Measurements from ENCODE around the gene C10orf90. TPM values are rescaled to one million over a fixed set of nuclear protein-coding genes. Genes with fewer than 3 reads are reported as not detected.

C10orf90 gene
- total RNA-seq, 1 donor from 2014 or later: 0.89 TPM

DNA sequence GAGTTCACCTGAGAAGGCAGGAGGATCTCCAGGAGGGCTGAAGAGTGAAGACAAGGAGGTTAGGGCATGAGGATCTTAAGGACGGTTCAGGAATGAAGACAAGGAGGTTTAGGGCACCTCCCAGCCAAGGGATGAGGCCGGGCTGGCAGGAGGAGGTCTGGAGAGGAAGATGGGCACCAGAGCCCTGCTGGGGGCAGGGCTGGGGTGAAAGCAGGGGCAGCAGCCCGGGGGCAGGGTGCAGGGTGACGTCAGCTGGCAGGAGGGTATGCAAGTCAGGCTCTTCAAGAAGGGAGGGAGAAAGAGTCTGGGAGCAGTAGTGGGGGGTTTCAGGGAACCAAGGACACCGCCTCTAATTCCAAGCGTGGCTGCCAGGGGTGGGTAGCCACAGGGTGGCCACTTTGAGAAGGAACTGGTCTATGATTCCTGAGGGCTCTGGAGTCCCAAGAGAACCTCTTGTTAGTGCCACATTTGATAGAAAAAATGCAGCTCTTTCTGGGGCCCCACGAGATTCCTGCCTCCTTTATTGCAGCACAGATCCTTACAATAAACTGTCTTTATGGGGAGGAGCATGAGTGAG is 101.6 kb downstream of the C10orf90 start:
- TF ChIP-seq, protein P1, sequence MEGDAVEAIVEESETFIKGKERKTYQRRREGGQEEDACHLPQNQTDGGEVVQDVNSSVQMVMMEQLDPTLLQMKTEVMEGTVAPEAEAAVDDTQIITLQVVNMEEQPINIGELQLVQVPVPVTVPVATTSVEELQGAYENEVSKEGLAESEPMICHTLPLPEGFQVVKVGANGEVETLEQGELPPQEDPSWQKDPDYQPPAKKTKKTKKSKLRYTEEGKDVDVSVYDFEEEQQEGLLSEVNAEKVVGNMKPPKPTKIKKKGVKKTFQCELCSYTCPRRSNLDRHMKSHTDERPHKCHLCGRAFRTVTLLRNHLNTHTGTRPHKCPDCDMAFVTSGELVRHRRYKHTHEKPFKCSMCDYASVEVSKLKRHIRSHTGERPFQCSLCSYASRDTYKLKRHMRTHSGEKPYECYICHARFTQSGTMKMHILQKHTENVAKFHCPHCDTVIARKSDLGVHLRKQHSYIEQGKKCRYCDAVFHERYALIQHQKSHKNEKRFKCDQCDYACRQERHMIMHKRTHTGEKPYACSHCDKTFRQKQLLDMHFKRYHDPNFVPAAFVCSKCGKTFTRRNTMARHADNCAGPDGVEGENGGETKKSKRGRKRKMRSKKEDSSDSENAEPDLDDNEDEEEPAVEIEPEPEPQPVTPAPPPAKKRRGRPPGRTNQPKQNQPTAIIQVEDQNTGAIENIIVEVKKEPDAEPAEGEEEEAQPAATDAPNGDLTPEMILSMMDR (conservative IDR thresholded peaks at IDR 0.05): no peak
- DNase-seq (ENCODE audit: low read depth, low spot score): no peak
- no peaks in the 10 kb centered on the region for H3K27me3 Mint-ChIP-seq (ENCODE audit: low read depth)
- peak overlapping the region; percentile 73 for H3K27ac Mint-ChIP-seq (ENCODE audit: unreplicated experiment)
- peaks cover 3% of the 10 kb centered on the region for H3K9me3 Mint-ChIP-seq
- H3K4me1 Mint-ChIP-seq: peaks cover 34% of the 10 kb centered on the region
- no peaks in the 10 kb centered on the region for H3K36me3 Mint-ChIP-seq (ENCODE audit: low read depth)
- no peak overlapping the region for H3K4me3 Mint-ChIP-seq

DNA sequence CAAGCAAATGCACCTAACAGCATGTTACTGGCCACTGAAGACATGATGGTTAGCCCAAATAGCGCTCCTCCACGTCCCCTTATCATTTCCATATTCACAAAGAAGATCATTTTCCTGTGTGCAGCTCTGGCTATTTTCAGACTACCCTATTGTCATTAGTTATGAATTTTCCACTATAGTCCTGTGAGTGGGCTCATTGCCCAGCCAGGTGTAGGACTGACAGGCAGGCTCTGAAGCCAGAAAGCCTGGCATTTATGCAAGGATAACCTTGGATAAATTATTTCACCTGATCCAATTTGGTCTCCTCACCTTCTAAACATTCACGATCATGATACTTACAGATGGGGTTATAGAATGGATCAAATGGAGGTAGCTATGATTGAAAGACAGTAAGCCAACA is 104.6 kb downstream of the C10orf90 start:
- Mint-ChIP-seq H3K27me3 (ENCODE audit: low read depth) (no peaks in the 10 kb centered on the region), H3K36me3 (ENCODE audit: low read depth) (no peaks in the 10 kb centered on the region)

DNA sequence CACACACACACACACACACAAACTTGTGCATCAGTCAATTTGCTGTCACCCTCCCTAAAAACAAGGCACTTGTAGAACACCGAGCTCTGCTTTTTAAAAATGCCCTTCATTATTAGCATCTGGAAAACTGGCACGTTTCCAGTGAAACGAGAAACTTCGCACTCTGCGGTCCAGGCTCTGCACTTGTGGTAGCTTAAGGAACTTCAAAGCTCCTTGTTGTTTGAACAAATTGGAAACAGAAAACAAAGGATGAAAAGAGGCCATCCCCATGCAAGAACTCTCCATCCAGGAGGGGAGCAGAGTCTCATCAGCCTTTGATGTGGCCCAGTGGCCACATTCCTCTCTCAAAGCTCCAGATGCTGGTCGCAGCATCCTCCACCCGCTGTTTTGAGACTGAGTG is 105.1 kb downstream of the C10orf90 start:
- TF ChIP-seq, protein P1 (conservative IDR thresholded peaks at IDR 0.05): no peak
- Mint-ChIP-seq H3K27ac (ENCODE audit: unreplicated experiment) (no peak overlapping the region), H3K36me3 (ENCODE audit: low read depth) (no peaks in the 10 kb centered on the region), H3K9me3 (peaks cover 3% of the 10 kb centered on the region), H3K4me3 (no peak overlapping the region), H3K4me1 (peaks cover 51% of the 10 kb centered on the region), H3K27me3 (ENCODE audit: low read depth) (no peaks in the 10 kb centered on the region)
- no peak for DNase-seq (ENCODE audit: low read depth, low spot score)

More for the DNA sequence above, 104.6 kb downstream of the C10orf90 start:
- no peak overlapping the region for H3K4me3 Mint-ChIP-seq
- H3K27ac Mint-ChIP-seq (ENCODE audit: unreplicated experiment): no peak overlapping the region
- no peak for DNase-seq (ENCODE audit: low read depth, low spot score)
- H3K4me1 Mint-ChIP-seq: peaks cover 51% of the 10 kb centered on the region
- TF ChIP-seq, protein P1 (conservative IDR thresholded peaks at IDR 0.05): no peak
- H3K9me3 Mint-ChIP-seq: peaks cover 3% of the 10 kb centered on the region

DNA sequence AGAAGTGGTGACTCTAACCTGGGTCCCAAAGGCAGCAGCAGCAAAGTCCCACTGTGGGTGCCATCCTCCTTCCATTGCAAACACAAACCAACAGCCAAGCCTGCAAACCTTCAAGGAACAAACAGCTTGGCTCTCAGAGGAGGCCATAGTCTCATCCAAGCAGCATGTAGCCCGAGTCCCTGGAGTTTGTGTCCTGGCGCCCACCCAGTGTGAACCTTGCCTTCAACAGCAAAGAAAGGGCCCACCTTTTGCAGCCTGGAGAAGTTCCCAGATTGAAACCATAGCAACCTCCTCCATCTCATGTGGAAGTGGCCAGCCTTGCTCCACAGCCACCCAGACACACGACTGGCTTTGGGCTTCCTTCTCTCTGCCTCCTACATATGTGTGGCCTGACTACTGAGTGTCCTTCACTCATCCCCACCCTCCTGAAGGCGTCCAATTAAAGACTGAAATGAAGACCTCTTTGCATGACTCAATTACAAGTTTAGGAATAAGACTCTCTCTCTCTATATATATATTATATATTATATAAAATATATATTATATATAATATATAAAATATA is 106.1 kb downstream of the C10orf90 start:
- DNase-seq (ENCODE audit: low read depth, low spot score): no peak
- H3K9me3 Mint-ChIP-seq: peaks cover 3% of the 10 kb centered on the region
- H3K4me1 Mint-ChIP-seq: peaks cover 46% of the 10 kb centered on the region
- H3K27ac Mint-ChIP-seq (ENCODE audit: unreplicated experiment): no peak overlapping the region
- no peaks in the 10 kb centered on the region for H3K36me3 Mint-ChIP-seq (ENCODE audit: low read depth)
- TF ChIP-seq, protein P1 (conservative IDR thresholded peaks at IDR 0.05): no peak
- H3K4me3 Mint-ChIP-seq: no peak overlapping the region
- no peaks in the 10 kb centered on the region for H3K27me3 Mint-ChIP-seq (ENCODE audit: low read depth)

DNA sequence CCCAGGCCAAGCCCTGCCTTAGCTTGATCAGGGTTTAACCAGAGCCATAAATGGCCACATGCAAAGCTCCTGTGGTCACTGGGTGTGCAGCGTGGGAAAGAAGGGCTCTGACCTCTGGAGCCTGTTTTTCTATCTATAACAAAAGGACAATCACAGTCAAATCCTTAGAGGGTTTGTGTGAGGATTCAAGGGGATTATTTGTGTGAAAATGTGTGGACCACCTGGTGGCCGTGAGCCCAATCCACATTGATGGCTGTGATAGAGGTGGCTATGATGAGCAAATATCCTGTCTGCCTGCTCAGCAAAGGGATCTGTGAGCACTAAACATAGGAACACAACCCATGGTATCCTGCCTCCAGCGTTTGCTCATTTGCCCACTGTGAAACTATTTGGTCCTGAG is 107.1 kb downstream of the C10orf90 start:
- H3K4me1 Mint-ChIP-seq: peaks cover 36% of the 10 kb centered on the region
- H3K4me3 Mint-ChIP-seq: no peak overlapping the region
- DNase-seq (ENCODE audit: low read depth, low spot score): no peak
- no peak overlapping the region for H3K27ac Mint-ChIP-seq (ENCODE audit: unreplicated experiment)
- peaks cover 3% of the 10 kb centered on the region for H3K9me3 Mint-ChIP-seq
- no peaks in the 10 kb centered on the region for H3K27me3 Mint-ChIP-seq (ENCODE audit: low read depth)
- H3K36me3 Mint-ChIP-seq (ENCODE audit: low read depth): no peaks in the 10 kb centered on the region
- TF ChIP-seq, protein P1 (conservative IDR thresholded peaks at IDR 0.05): no peak

All from neural crest cell (in vitro differentiated cells).